COLO668 (cell line): Measurements from ENCODE around the gene CDC20.

Experiments used
- DNase-seq: peaks from one replicate; lab custom pipeline; 2025; ENCODE audit not compliant: unreplicated experiment; lab: John Stamatoyannopoulos, UW

The CDC20 gene

GRCh38 chr1:43358746-43359693 is at the start of gene CDC20:
TSS of gene CDC20 (plus strand) at chr1:43358981. CDS start at chr1:43359216, 235 bp downstream.
- DNase-seq = peak; percentile 100

- no peak for DNase-seq
Observed at GRCh38 chr1:43309405-43310025, 49.3 kb upstream of the CDC20 start.

GRCh38 chr1:43311521-43311920 is 47.3 kb upstream of the CDC20 start:
- no peak for DNase-seq

GRCh38 chr1:43312212-43312623 is 46.6 kb upstream of the CDC20 start:
- no peak for DNase-seq

- DNase-seq = no peak
Observed at GRCh38 chr1:43312663-43313515, 45.9 kb upstream of the CDC20 start.

- peak; percentile 65 for DNase-seq
Observed at GRCh38 chr1:43313771-43314170, 45.0 kb upstream of the CDC20 start.

GRCh38 chr1:43314233-43314632 is 44.5 kb upstream of the CDC20 start:
- no peak for DNase-seq

GRCh38 chr1:43315481-43315880 is 43.3 kb upstream of the CDC20 start:
- no peak for DNase-seq

- no peak for DNase-seq
Observed at GRCh38 chr1:43315963-43316737, 42.6 kb upstream of the CDC20 start.

GRCh38 chr1:43316738-43317520 is 41.9 kb upstream of the CDC20 start:
- no peak for DNase-seq

- DNase-seq = no peak
Observed at GRCh38 chr1:43317817-43318471, 40.8 kb upstream of the CDC20 start.

- no peak for DNase-seq
Observed at GRCh38 chr1:43318831-43319230, 40.0 kb upstream of the CDC20 start.

GRCh38 chr1:43319288-43319687 is 39.5 kb upstream of the CDC20 start:
- DNase-seq = no peak

- DNase-seq = no peak
Observed at GRCh38 chr1:43319766-43320165, 39.0 kb upstream of the CDC20 start.

- DNase-seq = no peak
Observed at GRCh38 chr1:43321331-43321891, 37.4 kb upstream of the CDC20 start.

GRCh38 chr1:43322506-43322905 is 36.3 kb upstream of the CDC20 start:
- no peak for DNase-seq

- DNase-seq = no peak
Observed at GRCh38 chr1:43324810-43325209, 34.0 kb upstream of the CDC20 start.

GRCh38 chr1:43325381-43325780 is 33.4 kb upstream of the CDC20 start:
- no peak for DNase-seq
